Stimulated activated CD4-positive, alpha-beta T cell treated with anti-CD3 and anti-CD28 coated beads, Interleukin-12 subunit alpha, Interleukin-12 subunit beta, amount 100 ng/mL, for 48 hours (primary cell): ENCODE results near the gene MYH6.
"Not testable (repeated sequence)": the region's sequence is repeated elsewhere in the genome, so short reads cannot be mapped to it uniquely, and the experiment has no call there.

Experiments used
- DNase-seq, 3 donors: peaks; one replicate each; pipeline ENCODE4 v3.0.0-alpha.2; 2020; ENCODE audit warnings: low read depth in 2 of 3, low spot score in 1 of 3

Gene MYH6

DNA sequence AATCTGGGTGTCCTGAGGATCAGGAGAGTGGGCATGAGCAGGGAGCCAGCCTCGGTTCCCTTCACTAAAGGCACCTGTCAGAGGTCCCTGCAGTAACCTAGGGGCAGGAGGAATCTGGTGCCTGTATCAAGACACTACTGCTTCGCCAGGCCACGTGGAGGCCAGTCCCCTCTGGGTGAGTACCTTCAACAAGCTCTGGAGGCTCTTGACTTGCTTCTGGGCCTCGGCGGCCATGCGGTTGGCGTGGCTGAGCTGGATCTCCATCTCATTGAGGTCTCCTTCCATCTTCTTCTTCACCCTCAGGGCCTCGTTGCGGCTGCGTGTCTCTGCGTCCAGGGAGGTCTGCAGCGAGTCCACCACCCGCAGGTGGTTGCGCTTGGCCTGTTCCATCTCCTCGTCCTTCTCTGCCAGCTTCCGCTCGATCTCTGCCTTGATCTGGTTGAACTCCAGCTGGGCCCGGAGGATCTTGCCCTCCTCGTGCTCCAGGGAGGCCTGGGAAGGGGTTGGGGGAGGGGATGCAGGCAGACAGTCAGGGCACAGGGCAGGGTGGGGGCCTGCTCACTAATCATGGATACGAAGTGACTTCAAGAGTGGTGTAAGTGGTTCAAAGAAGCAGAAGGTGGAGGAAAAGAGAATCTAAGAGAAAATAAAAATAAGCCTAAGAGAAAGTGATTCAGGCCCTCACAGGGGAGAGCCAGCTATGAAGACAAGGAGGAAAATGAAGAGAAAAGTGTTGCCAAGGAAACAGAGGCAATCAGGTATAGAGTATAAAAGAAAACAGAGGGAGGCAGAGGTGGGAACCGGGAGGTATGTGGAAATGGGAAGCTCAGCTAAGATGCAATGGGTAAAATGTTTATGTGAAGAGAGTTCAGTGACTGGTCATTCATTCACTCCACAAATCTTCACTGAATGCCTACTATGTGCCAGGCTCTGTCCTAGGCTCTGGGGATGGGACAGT is 8.0 kb upstream of the MYH6 start:
- no peak for DNase-seq

GRCh38 chr14:23414906-23415820 is 7.1 kb upstream of the MYH6 start:
- DNase-seq, result no peak

GRCh38 chr14:23414254-23414653 is 6.2 kb upstream of the MYH6 start:
- DNase-seq, result no peak

GRCh38 chr14:23413681-23414080 is 5.6 kb upstream of the MYH6 start:
- no peak for DNase-seq

DNA sequence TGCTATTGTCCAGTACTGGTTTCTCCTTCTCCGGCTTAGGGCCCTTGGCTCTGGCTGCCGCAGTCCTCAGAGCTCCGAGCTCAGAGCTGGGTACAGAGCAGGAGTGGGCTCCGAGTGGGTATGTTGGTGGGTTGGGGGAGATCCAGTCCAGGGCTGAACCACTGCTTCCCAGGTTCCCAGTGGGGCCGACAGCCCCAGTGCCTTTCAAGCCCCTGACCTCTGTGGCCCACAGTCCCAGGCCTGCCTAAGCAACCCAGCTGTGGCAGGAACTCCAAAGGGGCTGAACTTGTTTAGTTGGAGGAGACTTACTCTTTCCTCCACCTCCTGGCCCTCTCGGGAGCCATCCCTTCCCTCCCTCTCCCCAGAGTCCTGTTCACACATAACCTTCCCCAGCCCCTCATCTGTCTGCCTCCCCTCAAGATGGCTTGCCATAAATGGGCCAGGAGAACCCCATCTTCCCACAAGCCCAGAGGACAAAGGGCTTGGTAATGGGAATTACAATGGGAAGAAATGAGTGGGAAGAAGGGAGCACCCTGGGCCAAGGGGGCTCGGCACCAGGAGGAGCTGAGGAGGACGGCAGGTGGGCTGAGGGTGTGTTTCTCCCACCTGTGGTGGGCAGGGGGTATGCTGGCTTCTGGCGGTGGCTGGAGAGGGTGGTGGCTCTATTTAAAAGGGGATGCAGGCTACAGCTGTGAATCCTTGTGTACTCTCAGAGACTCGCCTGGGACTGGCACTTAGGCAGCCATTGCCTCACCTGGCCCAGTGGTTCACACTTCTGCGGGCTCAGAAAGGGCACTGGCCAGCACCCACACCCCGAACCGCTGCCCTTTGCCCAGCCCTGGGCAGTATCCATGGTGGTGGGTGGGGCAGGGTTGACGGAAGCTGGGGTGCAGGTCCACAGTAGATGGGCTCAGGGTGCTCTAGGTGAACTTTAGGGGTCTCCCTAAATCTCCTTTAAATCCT is 3.8 kb upstream of the MYH6 start:
- DNase-seq, result no peak

DNA sequence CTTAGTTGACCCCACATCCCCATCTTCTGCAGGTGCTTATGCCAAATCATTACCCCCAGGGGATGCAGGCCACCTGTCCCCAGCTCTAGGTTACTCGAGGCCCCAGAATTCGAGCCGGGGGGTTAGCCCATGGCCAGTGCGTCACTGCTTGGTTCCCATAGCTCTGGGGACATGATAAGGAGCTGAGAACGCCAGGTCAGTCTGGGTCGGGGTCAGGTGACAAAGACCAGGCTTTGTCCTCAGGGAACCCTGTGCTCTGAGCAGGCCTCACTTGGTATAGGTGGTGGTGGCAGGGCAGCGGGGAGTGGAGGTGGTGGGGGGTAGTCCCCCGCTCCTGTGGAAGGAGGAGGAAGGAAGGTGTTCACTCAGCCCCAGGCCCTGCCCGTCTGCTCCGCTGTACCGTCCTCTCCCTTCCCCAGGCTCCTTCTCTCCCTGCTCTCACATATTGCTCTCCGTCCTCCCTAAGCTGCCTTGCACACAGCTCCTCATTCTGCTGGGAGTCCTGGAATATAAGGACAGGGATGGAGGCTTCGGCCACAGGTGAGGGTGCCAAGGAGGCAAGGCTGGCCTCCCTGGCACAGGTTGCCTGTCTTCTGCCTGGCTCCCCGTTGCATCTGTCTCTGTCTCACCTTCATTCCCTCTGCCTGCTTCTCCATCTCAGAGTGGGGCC is 2.0 kb upstream of the MYH6 start:
- DNase-seq, result no peak

GRCh38 chr14:23409475-23409874 is 1.4 kb upstream of the MYH6 start:
- DNase-seq, result no peak

DNA sequence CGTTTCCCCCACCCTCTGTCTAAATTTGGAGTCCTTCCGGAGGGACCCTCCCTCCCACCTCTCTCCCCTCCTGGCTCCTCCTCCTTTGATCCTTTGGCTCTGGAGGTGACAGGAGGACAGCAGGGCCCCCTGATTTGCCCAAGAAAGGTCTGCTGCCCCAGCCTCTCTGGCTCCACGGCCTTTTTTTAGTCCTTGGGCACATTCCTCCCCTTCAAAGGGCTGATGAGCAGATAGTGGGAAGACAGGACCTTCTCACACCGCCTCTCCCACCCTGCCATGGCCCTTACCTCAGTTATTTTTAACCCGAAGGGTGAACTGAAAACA is 196 bp upstream of the MYH6 start:
- no peak for DNase-seq

DNA sequence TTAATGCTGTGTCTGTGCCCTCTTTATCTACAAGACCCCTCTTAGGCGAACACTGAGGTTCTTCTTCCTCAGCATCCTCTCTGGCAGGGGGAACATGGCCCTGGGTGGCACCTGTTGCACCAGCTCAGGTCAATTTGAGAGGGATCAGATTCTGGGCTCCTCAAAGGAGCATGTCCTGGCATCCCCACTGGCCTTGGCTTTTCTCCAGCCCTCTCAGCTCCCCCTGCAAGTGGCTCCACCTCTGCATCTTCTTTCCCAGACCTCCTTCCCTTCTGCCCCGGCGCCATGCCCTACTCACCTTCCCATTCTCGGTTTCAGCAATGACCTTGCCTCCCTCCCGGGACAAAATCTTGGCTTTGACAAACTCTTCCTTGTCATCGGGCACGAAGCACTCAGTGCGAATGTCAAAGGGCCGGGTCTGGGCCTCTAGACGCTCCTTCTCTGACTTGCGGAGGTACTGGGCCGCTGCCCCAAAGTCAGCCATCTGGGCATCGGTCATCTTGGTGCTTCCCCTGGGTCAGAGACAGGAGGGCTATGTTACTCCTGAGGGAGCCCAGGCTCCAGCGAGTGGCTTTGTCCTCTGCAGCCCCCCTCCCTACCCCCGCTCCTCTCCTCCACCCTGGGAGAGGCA is 1.2 kb downstream of the MYH6 start:
- DNase-seq, result no peak

GRCh38 chr14:23406244-23406643 is 1.8 kb downstream of the MYH6 start:
- no peak for DNase-seq

GRCh38 chr14:23405516-23406025 is 2.5 kb downstream of the MYH6 start:
- no peak for DNase-seq

DNA sequence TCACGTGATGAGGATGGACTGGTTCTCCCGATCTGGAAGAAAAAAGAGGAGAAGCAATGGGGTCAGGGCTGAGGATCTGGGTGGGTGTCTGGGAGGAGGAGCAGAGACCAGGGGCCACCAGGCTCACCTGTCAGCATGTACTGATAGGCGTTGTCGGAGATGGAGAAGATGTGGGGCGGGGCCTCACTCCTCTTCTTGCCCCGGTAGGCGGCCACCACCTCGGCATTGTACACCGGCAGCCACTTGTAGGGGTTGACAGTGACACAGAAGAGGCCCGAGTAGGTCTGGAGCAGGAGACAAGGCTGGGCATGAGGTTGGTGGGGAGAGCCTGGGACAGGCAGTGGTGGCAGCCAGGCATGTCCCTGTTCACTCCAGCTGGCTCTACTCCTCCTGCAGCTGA is 3.0 kb downstream of the MYH6 start:
- no peak for DNase-seq

GRCh38 chr14:23404331-23404900 is 3.7 kb downstream of the MYH6 start:
- DNase-seq, result no peak

DNA sequence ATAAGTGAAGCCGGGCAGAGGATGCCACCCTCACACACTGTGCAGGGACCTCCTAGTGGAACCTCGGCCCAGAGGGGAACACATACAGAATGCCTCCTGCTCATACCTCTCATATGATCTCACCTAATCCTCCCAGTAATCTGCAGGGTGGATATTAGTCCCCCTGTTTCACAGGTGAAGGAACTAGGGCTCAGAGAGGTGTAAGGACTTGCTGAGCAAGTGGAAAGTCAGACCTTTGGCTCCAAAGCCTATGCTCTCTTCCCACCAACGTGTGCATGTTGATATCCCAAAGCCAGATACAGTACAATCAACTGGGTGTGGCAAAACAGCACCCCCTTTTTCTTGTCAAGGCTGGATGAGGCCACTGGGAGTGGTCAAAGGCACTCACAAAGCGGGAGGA is 4.2 kb downstream of the MYH6 start:
- no peak for DNase-seq

DNA sequence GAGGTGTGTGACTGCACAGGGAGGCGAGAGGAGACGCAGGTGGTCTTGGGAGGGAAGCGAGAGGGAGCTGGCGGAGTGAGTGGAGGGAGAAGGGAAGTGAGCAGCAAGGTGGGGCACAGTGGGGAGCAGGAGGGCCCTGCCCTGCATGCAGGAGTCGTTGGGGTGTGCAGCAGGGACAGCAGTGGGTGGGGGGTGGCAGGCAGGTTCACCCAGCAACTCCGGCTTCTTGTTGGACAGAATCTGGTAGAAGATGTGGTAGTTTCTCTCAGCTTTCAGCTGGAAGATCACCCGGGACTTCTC is 5.0 kb downstream of the MYH6 start:
- DNase-seq, result no peak

- DNase-seq, result no peak
These were observed 5.6 kb downstream of the MYH6 start for GRCh38 chr14:23402296-23403138.

DNA sequence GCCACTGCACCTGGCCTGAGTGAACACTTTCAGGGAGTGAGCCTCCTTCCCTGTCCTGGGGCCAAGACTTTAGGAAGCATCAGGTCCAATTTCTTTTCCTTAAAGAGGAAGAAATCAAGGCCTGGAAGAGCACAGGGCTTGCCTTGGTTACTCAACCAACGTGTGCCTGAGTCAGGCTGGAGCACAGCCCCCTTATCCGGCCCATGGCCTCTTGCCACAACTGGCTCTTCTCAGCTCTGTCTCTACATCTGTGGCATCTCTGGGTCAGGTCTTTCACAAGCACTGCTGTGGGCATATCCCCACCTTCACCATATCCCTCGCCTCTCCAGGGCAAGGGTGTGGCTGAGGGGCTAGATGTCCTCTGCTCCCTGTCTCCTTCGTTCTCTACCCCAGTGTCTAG is 6.8 kb downstream of the MYH6 start:
- DNase-seq, result no peak

DNA sequence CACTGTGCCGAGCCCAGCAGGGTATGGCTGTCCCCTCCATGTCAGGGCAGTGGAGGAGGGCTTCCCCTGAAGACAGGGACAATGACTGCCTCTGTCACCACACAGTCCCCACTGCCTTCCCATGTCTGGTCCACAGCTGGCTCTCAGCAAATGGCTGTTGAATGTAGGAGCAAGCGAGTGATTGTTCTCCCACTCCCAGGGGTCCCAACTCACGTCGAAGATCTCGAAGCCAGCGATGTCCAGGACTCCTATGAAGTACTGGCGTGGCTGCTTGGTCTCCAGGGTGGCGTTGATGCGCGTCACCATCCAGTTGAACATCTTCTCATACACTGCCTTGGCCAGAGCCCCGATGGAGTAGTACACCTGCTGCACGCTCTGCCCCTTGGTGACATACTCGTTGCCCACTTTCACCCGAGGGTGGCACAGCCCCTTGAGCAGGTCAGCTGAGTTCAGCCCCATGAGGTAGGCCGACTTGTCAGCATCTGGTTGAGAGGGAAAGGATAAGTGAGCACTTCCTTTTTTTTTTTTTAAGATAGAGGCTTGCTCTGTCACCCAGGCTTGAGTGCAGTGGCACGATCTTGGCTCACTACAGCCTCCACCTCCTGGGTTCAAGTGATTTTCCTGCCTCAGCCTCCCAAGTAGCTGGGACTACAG is 7.5 kb downstream of the MYH6 start:
- not testable (repeated sequence) for DNase-seq
